Fibroblast of mammary gland (primary cell): ENCODE results near the gene PTEN.
"Not testable (repeated sequence)": the region's sequence is repeated elsewhere in the genome, so short reads cannot be mapped to it uniquely, and the experiment has no call there.

Source experiments
- DNase-seq: peaks from one replicate; pipeline ENCODE4 v3.0.0-alpha.2; 2010; ENCODE audit warnings: low read depth
- H3K4me3 ChIP-seq: 2 replicates; pipeline ENCODE4 v1.5.1; 2011; ENCODE audit warnings: low read depth, mild to moderate bottlenecking, low read length, moderate library complexity; ENCODE audit not compliant: control insufficient read depth
- CTCF ChIP-seq: conservative IDR thresholded peaks from 2 replicates; pipeline ENCODE4 v1.5.1; 2011; ENCODE audit warnings: low read depth, low read length, inconsistent platforms; ENCODE audit not compliant: control insufficient read depth, insufficient read depth

Gene PTEN

GRCh38 chr10:87819289-87819585 lies 44.2 kb upstream of the PTEN start:
- TF ChIP-seq CTCF = no peak
- DNase-seq = no peak
- no peak overlapping the region for H3K4me3 ChIP-seq

- no peak overlapping the region for H3K4me3 ChIP-seq
- no peak for TF ChIP-seq CTCF
- no peak for DNase-seq
These were observed 36.8 kb upstream of the PTEN start for GRCh38 chr10:87826653-87827052.

GRCh38 chr10:87827681-87828080 lies 35.7 kb upstream of the PTEN start:
- no peak for TF ChIP-seq CTCF
- H3K4me3 ChIP-seq = no peak overlapping the region
- DNase-seq = no peak

GRCh38 chr10:87829051-87829450 lies 34.4 kb upstream of the PTEN start:
- DNase-seq, H3K4me3 ChIP-seq: not testable (repeated sequence)

GRCh38 chr10:87829986-87830729 lies 33.3 kb upstream of the PTEN start:
- TF ChIP-seq CTCF = no peak
- H3K4me3 ChIP-seq = no peak overlapping the region
- DNase-seq = no peak

- no peak overlapping the region for H3K4me3 ChIP-seq
- no peak for DNase-seq
- no peak for TF ChIP-seq CTCF
These were observed 27.3 kb upstream of the PTEN start for GRCh38 chr10:87836098-87836497.

- no peak for DNase-seq
- no peak overlapping the region for H3K4me3 ChIP-seq
- TF ChIP-seq CTCF = no peak
These were observed 26.0 kb upstream of the PTEN start for GRCh38 chr10:87837445-87837844.
